Measurements from ENCODE around the gene FIGNL2. TPM values are rescaled to one million over a fixed set of nuclear protein-coding genes. Genes with fewer than 3 reads are reported as not detected.

Gene FIGNL2
- total and polyA plus RNA-seq, 8 donors, result 0.58 to 2.3 (median 1.6) TPM

- no peaks in the 10 kb centered on the region for H3K9me3 ChIP-seq
- peaks cover 3 to 34% of the 10 kb centered on the region in 2 donors for H3K4me1 ChIP-seq
- intact Hi-C loops (cut with DNase I), result no loop called here
- H3K4me3 ChIP-seq, result no peak overlapping the region
- H3K27ac ChIP-seq, result no peak overlapping the region
- no peaks in the 10 kb centered on the region for H3K36me3 ChIP-seq
- peaks cover 3 to 87% of the 10 kb centered on the region in 2 donors for H3K27me3 ChIP-seq
- DNase-seq, result no peak
- no peak for ATAC-seq
- no peak for TF ChIP-seq CTCF (IDR thresholded peaks at IDR 0.05)
Measured at GRCh38 chr12:51817027-51817953, 31.2 kb downstream of the FIGNL2 start.

- no peak for DNase-seq
Measured at GRCh38 chr12:51815571-51815970, 32.9 kb downstream of the FIGNL2 start.

GRCh38 chr12:51814311-51815088, 34.0 kb downstream of the FIGNL2 start:
- Histone ChIP-seq H3K27me3 (peaks cover 0 to 59% of the 10 kb centered on the region in 2 donors), H3K4me3 (peak overlapping the region; percentile 40 to 50), H3K36me3 (no peaks in the 10 kb centered on the region), H3K4me1 (peaks cover 3 to 18% of the 10 kb centered on the region in 2 donors), H3K27ac (peak overlapping the region; percentile 67 to 85), H3K9me3 (no peaks in the 10 kb centered on the region)
- intact Hi-C loops (cut with DNase I), result no loop called here
- peak; percentile 53 to 65 for TF ChIP-seq CTCF (IDR thresholded peaks at IDR 0.05)
- ATAC-seq (peak; percentile 95), DNase-seq (peak; percentile 68 to 94 (median 82))

More at GRCh38 chr12:51815571-51815970, 32.9 kb downstream of the FIGNL2 start:
- TF ChIP-seq CTCF (IDR thresholded peaks at IDR 0.05), result no peak
- Histone ChIP-seq H3K27me3 (peaks cover 0 to 69% of the 10 kb centered on the region in 2 donors), H3K27ac (no peak overlapping the region), H3K36me3 (no peaks in the 10 kb centered on the region), H3K9me3 (no peaks in the 10 kb centered on the region), H3K4me3 (no peak overlapping the region), H3K4me1 (peaks cover 3 to 28% of the 10 kb centered on the region in 2 donors)
- intact Hi-C loops (cut with DNase I), result no loop called here
- no peak for ATAC-seq

GRCh38 chr12:51813931-51814310, 34.6 kb downstream of the FIGNL2 start:
- no peak for TF ChIP-seq CTCF (IDR thresholded peaks at IDR 0.05)
- Histone ChIP-seq H3K36me3 (no peaks in the 10 kb centered on the region), H3K27ac (peak overlapping the region in 1 of 2 donors; percentile 85), H3K4me1 (peaks cover 3 to 18% of the 10 kb centered on the region in 2 donors), H3K27me3 (peaks cover 0 to 53% of the 10 kb centered on the region in 2 donors), H3K9me3 (no peaks in the 10 kb centered on the region), H3K4me3 (peak overlapping the region; percentile 40 to 50)
- DNase-seq, result no peak
- ATAC-seq, result no peak
- intact Hi-C loops (cut with DNase I), result no loop called here

- no peak for TF ChIP-seq CTCF (IDR thresholded peaks at IDR 0.05)
- Histone ChIP-seq H3K4me1 (peaks cover 3 to 18% of the 10 kb centered on the region in 2 donors), H3K4me3 (no peak overlapping the region), H3K27me3 (peaks cover 0 to 47% of the 10 kb centered on the region in 2 donors), H3K27ac (no peak overlapping the region), H3K9me3 (no peaks in the 10 kb centered on the region), H3K36me3 (no peaks in the 10 kb centered on the region)
- ATAC-seq, result no peak
- no peak for DNase-seq
- intact Hi-C loops (cut with DNase I), result no loop called here
Measured at GRCh38 chr12:51812871-51813270, 35.6 kb downstream of the FIGNL2 start.

All from left lung (tissue), 10 donors.